ENCODE results near the gene TNS3.
"Not testable (repeated sequence)": the region's sequence is repeated elsewhere in the genome, so short reads cannot be mapped to it uniquely, and the experiment has no call there.

TNS3 gene

DNA sequence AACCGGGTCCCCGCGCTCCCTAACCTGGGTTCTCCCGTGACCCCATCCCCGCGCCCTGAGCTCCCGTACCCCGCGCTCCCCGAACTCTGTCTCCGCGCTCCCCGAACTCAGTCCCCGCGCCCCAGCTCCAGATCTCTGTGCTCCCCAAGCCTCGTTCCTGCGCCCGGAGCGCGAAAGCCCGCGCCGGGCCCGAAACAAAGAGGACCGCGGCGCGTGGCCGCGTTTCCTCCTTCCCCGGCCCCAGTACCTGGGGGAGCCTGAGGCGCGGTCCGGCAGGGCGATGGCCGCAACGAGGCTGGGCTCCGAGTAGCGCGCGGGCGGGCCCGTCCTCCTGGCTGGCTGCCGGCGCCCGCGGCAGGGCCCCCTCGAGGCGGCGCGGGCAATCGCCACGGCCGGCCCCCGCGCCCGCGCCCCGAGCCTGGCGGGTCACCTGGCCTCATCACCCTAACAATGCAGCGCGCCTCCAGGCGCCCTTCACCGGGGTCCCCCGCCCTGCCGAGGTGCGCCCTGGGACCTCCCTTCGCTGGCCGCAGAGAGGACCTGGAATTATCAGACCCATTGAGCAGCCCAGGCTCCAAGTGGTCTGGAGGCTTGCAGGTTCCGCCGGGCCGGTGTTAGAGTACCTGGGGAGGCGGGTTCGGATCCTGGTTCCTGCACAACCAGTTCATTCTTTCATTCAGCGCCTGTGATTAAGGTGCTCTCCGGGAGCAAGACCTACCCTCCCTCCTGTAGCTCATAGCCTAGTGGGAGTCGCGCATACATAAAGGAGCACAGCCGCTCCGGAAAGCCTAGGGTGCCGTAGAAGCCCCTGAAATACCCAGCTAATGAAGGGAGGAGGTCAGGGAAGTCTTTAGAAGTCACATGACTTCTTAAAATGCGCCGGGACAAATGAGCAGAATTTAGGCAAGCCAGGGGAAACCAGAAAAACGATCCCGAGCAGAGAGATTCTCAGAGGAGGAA lies at the start of gene TNS3:
TNS3 (minus strand) TSS at position 308 of the 960 bp plus-strand sequence. CDS start 142,475 bp downstream, outside the sequence.
- no peak for DNase-seq

DNA sequence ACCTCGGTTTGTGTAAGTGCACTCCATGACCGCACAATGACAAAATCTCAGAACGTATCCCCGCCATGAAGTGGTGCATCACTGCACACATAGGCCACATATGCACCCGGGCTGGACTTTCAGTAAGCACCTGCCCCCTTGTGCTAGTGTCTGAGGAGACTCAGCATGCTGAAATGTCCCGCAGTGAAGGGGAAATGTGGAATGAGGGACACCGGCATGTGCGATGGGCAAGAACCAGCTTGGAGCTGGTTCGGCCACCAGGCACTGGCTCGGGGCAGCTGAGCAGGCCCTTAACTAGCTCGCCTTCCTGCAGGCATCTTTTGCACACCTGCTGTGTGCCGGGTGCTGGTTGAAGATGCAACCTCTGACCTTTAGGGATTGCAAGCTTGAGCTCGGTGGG lies 49.8 kb upstream of the TNS3 start:
- DNase-seq, result no peak

DNA sequence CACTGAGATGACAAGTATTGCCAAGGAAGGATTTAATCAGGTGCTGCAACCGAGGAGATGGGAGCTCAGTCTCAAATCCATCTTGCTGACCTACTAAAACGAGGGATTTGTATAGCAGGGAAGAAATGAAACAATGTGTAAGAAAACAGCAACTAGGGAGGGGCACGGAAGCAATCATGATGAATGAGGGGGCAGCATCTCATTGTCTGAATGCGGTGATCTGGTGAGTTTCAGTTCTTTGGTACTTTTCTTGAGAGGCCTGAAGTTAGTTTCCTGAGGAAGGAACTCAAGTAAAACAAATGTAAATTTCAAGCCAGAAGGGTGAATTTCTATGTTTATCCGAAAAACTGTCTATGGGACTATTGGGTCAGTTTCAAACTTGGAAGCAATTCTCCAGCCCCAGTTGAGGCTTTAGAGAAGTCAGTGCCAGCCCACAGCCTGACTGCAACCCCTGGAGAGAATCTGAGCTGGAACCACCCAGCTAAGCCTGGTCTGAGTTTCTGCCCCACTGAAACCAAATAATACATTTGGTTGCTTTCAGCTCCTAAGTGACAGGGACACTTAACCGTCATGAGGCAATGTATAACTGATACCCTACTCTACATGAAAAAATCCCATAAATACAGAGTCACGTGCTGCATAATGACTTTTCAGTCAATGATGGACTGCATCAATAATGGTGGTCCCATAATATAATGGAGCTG lies 45.8 kb upstream of the TNS3 start:
- DNase-seq, result no peak

DNA sequence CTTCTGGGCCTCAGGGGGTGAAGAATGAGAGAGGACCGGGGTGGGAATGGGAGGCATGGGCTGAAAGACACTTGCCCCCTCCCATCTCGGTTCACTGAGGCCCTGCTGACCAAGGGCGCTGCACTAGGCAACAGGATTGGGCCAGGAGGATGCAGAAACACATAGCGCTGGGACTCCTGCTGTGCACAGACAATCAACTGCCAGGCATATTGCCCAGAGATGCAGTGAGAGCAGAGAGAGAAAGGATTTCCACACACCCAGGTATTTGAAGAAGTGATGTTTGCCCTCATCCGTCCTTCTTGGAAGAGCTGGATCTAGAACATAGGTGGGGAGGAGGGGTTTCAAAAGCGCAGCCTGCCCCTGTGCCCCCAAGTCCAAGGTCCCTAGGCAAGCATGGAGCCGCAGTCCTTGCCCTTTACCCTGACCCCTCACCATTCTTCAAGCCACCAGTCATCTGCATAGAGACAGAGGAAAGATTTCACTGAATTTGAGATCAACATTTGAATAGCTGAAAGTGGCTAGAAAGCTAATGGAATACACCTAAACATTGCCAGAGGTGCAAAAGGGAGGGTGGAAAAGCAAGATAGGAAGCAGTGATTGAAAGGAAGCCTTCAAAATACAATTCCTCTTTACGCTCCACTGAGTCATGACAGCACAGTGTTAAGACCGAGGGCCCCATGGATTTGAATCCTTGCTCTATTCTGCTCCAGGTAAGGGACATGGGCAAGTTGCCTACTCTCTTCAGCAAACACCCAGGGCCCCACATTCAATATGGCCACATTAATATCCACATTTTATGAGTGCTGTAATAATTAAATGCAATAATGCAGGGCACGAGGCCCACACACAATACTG lies 44.2 kb upstream of the TNS3 start:
- DNase-seq, result no peak

DNA sequence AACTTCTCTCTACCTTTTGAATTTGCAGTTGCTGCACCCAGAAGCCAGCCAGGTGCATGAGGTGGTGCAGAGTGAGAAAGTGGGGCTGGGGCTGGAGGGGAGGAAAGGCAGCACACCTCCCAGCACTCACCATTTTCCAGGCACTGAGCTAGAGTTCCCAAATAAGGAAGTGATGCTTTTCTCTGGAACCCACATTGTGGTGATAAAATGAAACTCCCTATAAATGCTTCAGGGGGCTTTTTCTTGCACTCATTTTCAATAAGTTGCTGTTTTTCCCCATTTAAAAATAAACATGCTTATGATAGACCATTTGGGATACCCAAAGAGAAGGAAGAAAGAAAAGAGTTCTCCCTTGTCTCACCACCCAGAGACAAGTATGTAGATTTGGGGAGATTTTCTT lies 42.8 kb upstream of the TNS3 start:
- DNase-seq, result no peak

DNA sequence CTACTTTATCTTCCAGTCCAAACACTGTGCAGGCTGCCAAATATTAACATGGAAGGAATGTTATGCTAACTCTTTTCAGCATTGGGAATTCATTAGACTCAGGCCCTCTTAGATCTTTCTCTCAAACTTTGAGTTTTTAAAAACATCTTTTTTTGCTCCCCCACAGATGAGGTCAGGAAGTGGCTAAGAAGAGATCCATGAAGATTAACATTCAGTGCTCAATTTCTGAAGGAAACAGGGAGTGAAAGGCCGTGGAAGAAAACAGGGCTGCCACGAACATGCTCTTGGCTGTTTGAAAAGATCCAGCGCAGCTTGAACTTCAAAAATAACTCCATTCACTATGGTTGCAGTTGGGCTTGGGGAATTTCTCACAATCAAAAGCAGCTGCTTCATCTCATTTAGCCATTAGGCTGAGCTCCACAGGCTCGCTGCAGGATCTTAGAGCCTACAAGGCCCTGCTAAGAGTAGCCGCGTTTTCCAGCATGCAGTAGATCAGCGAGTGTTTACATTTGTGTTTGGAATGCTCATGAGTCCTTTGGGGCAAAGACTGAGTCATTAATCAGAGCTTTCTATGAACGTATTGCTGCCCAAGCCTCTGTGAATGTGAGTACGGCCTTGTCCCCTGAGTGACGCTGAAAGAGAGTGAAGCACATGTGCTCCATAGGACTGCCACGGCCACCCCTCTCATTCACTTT lies 41.2 kb upstream of the TNS3 start:
- DNase-seq, result no peak

DNA sequence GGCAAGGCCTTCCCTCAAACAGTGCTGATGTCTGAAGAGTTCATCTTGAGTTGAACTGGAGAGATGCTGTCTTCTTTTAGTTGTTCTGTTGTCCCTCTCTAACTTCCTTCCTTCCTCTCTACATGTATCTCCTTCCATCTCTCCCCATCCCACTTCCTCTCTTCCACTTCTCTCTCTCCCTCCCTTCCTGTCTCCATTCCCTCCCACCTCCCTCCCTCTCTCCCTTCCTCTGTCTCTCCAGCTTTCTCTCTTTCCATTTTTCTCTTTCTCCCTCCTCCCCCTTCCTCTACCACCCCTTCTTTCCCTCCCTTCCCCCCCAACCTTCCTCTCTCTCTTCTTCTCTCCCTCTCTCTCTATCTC lies 40.7 kb upstream of the TNS3 start:
- DNase-seq, result no peak

DNA sequence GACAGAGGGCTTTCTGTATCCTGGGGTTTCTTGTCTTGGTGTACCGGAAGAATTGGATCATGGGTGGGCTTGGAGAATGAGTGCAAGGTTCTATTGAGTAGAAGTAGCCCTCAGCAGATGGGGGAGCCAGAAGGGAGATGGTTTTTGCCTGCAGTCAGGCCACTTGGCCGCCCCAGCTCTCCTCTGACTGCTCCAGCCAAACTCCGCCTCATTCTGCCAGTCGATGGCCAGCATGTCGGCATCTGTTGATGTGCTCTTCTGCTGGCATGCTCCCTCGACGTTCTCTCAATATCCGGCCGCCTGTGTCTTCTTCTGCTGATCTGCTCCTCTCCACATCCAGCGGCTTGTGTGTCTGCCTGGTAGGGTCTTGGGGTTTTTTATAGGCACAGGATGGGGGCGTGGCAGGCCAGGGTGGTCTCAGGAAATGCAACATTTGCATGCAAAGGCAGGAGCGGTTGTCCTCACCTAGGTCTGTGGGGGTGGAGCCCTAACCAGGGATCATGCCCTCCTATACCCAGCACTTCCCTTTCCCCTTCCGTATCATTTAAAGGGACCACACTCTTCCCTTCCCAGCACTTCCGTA lies 40.2 kb upstream of the TNS3 start:
- DNase-seq, result no peak

DNA sequence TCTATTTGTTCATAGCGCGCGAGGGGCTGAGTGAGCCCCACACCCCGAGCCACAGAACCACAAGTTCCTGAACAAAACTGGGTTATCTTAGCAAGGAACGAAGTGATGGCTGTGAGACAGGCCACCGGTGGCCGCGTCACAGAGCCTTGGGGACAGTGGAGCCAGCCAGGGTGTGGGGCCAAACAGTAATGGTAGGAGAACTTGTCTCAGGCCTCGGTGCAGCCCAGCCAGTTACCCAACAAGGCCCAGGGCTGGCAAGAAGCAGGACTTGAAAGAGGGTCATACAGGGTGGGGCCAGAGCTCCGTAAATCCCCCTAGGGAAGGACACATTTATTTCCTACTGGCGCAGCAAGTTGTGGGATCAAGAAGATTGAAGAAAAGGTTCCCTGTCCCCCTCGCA lies 39.4 kb upstream of the TNS3 start:
- no peak for DNase-seq

DNA sequence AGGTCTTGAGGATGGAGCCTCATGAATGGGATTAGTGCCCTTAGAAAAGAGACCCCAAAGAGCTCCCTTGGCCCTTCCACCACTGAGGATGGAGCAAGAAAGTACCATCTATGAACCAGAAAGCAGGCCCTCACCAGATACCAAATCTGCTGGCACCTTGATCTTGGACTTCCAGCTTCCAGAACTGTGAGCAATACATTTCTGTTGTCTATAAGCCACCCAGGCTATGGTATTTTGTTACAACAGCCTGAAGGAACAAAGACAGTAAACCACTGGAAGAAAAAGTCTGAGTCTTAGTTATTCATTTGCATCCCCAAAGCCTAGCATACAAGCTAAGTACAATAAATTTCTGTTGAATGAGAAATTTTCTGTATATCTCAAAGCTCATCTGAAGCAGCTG lies 37.9 kb upstream of the TNS3 start:
- DNase-seq, result no peak

DNA sequence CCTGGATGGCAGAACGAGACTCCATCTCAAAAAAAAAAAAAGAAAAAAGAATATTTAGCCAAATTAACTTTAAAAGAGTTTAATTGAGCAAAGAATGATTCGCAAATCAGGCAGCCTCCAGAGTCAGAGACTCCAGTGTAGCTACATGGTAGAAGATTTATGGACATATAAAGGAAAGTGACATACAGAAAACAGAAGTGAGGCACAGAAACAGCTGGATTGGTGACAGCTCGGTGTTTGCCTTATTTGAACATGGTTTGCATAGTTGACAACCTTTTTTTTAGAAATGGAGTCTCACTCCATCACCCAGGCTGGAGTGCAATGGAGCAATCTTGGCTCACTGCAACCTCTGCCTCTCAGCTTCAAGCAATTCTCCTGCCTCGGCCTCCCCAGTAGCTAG lies 35.2 kb upstream of the TNS3 start:
- no peak for DNase-seq

DNA sequence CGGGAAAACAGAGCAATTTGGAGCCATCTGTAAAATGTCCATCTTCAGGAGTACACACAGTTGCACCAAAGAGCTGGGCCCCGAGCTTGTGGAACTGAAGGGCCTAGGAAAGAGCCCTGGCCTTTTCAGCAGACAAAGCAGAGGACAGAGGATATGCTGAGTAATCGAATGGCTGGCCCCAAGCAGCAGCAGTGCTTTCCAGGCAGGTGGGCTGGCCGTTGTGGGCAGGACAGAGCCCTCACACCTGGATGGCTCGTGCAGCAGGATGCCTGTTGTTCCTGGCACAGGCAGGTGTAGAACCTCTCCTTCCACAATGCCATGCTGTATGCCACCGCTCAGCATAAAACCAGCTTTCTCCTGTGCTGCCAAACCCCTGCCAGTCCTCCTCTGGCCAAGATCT lies 32.5 kb upstream of the TNS3 start:
- DNase-seq, result no peak

DNA sequence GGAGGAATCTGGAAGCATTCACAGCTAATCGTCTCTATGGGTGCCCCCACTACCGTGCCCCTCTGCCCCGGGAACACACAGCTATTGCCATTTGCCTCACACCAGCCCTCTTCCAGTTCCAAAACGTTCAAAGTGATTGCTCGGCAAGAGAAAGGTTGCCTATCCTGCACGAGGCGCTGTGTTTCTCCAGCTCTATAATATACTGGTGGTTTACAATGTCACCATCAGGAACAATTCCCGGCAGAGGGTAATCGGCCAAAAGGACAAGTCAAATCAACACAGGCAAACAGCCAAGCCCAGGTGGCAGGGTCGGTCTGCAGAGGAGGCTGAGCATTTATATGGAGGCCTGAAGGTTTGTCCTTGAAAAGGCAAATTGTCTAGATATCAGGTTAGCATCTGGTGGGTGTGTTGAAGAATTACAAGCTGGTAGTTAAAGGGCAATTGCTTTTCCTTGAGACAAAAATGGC lies 29.2 kb upstream of the TNS3 start:
- no peak for DNase-seq

DNA sequence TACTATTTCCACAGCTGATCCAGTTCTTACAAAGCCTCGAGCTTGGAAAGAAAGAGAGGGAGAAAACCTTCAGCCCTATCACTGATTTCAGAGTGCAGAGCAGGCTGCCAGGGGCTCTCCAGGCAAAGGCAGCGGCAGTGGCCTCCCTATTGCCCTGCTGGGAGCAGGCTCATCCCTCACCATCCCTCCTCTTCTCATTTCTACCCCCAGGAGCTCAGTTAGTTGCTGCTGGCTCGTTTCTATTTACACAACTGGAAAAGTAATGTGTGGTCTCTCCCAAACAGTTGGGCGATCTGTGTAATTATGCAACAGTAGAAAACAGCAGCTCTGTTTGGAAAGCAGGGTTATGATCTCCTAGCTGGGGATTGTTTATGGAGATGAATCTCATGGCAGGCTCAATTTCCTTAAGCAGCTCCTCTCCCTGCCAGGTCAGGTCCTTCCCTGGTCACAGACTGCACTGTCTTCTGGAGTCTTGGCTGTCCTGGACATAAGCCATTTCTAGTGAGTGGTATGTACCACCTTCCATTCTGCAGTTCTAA lies 28.7 kb upstream of the TNS3 start:
- DNase-seq, result no peak

DNA sequence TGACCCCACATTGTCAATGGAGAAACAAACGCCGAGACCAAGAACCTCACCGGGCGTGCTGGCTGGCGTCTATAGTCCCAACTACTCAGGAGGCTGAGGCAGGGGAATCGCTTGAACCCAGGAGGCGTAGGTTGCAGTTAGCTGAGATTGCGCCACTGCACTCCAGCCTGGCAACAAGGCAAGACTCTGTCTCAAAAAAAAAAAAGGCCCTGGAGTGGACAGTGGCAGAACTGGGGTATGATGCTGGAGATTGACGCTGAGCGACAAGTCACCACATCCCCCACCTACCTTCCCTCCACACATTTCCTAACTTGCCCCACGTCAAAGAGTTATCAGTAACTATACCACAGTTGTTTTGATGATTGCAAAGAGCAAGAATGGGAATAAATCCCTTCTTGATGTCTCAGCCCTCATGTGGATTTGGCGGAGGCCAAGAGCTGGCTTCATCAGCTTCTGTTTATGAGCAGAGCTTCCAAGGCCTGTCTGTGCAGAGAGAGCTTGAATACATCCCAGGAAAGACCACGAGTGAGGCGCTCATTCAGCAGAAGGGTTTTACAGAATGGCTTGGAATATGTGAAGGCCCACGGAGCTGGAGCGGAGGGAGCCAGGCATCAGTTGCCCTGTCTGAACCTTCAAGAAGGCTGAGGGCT lies 28.0 kb upstream of the TNS3 start:
- DNase-seq, result no peak

DNA sequence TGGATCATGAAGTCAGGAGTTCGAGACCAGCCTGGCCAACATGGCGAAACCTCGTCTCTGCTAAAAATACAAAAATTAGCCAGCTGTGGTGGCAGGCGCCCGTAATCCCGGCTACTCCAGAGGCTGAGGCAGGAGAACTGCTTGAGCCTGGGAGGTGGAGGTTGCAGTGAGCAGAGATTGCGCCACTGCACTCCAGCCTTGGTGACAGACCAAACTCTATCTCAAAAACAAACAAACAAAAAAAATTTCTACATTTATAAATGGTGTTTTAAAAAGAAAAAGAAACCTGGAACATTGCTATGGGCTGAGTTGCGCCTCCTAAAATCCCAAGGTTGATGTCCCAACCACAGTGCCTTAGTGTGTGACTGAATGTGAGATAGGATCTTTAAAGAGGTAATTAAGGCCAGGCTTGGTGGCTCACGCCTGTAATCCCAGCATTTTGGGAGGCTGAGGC lies 24.7 kb upstream of the TNS3 start:
- DNase-seq, result not testable (repeated sequence)

DNA sequence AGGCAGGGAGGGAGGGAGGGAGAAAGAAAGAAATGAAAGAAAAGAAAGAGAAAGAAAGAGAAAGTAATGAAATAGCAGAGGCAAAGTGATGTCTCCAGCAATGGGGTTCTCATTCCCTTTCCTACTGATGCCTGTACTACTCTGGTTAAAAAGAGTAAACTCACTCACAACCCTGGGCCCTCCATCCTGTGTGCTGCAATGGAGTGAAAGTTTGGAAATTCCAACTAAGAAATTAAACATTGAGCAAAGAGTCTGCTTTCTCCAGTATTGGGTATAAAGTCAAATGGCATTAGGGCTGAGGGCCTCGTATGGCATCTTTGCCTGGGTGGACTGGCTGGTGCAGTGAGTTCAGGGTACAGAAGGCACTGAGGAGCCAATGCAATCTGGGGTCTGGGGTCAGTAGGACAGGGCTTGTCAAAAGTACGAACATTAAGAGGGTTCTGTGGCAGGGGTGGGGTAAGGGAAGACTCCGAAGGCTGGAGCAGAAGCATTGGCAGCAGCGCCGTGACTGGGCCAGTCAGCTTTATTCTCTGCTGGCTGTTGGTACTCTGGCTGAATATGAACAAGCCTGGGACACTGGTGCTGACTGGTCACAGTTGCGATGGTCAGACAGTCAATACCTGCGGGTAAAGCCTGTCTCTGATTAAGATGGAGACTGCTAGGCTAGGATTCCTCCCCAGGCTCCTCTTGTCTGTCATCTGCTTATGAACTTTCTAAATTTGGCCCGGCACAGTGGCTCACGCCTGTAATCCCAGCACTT lies 24.1 kb upstream of the TNS3 start:
- DNase-seq, result no peak

DNA sequence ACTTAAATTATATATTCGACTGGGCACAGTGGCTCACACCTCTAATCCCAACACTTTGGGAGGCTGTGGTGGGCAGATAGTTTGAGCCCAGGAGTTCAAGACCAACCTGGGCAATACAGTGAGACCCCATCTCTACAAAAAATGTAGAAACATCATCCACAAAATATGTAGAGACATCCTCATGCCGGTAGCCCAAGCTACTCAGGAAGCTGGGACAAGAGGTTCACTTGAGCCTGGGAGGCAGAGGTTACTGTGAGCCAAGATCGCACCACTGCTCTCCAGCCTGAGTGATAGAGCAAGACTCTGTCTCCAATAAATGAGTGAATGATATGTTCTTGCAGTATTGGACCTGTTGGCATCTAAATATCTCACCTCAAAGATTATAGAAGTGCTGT lies 22.6 kb upstream of the TNS3 start:
- DNase-seq, result no peak

DNA sequence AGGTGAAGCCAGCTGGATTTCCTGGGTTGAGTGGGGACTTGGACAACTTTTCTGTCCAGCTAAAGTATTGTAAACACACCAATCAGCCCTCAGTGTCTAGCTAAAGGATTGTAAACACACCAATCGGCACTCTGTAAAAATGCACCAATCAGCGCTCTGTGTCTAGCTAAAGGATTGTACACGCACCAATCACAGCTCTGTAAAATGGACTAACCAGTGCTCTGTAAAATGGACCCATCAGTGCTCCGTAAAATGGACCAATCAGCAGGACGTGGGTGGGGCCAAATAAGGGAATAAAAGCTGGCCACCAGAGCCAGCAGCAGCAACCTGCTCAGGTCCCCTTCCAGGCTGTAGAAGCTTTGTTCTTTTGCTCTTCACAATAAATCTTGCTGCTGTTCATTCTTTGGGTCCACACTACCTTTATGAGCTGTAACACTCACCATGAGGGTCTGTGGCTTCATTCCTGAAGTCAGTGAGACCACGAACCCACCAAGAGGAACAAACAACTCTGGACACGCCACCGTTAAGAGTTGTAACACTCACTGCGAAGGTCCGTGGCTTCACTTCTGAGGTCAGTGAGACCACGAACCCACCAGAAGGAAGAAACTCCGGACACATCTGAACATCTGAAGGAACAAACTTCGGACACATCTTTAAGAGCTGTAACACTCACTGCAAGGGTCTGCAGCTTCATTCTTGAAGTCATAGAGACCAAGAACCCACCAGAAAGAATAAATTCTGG lies 21.8 kb upstream of the TNS3 start:
- DNase-seq, result not testable (repeated sequence)
